HG02623 (cell line): Measurements from ENCODE around the gene DSTYK.
"Not testable (repeated sequence)": the region's sequence is repeated elsewhere in the genome, so short reads cannot be mapped to it uniquely, and the experiment has no call there.

Experiments used
- ATAC-seq: cut with Tn5 transposase; IDR thresholded peaks from one replicate; pipeline ENCODE4 v1.9.1; 2021; ENCODE audit warnings: moderate library complexity; ENCODE audit not compliant: unreplicated experiment

The DSTYK gene

DNA sequence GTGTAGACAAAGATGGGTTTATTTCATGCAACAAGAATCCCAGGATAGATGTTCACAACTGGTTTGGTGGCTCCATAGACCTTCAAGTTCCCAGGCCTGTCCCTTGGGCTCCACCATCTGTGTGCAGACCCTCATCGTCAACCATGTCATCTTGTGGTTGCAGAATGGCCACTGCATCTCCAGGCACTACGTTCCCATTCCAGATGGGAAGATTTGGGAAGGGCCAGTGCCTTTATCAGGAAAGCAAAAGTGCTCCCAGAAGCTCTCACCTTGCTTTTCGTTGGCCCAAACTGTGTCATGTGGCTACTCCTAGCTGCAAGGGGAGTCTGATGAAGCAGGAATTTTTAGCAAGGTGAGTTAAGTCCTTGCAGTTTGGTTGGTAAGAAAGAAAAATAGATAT lies 29.1 kb upstream of the DSTYK start:
- ATAC-seq, result no peak

DNA sequence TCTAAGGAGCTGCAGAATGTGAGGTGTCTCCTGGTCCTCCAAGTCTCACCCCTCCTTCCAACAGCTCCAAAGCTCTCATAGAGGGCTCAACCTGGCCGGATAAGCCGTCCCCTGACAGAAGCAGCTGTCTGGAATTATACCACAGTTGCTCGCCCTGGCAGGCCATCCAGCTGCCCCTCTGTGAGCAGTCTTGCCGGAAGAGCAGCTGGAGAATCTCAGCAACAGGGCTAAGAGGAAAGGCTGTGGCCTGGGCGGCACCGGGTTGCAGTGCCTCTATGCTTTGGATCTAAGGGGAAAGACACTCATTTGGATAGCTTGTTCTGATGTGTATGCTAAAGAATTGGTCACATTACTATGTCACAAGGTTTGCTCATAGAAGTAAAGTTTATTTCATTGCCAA lies 28.6 kb upstream of the DSTYK start:
- no peak for ATAC-seq

DNA sequence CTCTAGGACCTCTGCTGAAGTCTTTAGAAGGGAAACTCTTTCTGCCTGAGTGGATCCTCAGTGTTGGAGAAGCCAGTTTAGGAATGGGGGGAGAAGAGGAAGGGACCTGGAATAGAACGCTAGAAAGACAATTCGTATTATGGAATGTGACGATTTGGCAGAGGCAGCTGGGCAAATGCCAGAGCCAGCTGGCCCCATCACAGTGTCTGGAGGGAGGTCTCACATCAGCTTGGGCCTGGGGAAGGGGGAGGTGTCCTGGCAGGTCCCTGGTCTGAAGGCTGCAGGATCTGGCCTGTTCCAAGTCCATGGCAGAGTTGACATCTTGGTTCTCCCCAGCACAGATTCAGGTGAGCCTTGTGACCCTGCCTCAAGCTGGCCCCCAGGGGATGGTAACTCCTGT lies 27.6 kb upstream of the DSTYK start:
- ATAC-seq, result no peak

DNA sequence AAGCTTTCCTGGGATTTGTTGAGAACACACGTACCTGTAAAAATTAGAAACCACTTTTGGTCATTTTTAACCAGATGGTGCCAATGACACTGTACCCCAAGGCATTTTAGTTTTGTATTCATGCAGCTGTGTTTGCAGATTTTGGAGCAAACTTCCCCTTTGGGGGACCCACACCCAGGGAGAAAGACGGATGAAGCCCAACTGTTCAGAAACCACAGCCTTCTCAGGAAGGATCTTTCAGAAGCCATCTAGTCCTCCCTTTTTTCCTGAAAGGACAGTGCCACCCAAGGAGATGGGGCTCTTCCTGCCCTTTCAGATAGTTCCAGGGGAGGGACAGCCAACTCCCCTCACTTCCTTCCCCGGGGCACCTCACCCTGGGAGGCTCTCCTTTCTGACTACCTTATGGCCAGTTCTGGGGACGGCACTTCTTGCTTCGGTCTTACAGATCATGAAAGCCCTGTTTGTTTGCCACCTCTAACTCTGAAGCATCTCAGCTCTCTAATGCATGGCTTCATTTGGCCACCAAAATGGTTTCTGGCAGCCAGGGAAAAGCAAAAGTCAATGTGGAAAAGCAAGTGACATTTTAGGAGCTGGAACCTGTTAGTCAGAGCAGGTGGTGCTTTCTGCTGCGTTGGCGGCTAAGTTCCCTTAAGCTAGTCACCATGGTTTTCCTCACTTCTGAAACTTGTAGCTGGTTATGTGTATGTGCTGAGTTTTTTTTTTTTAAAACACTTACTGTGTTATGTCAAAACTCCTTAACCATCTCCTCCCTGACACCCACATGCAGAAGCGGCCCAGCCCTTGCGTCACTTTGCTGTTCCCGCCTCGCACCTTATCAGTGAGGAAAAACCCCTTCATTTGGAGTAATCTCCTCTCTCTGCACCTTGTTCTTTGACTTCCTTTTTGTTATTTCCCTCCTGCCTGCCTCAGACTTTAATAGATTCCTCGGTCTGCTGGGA lies 26.3 kb upstream of the DSTYK start:
- ATAC-seq, result no peak

DNA sequence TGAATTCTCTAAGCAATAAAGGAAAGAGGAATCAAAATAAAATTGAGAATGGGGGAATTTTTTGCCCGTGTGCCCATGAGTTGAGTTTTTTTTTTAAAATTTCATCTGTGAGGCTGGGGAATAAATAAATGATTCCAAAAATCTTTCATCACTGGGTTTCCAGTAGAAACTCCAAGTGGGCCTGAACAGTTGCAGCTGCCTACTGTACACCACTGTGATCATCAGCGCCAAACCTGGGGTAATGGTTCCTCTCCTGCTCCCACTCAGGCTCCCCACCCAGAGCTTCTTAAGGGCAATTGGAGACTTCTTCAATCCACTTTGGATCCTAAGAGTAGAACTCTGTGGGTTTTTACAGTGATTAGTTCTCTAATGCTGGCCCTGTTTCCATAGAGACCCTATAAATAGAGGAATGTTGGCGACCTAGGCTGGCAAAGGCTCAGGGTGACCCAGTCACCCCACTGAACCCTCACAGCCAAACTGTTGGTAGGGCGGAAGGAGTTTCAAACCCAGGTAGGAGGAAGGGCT lies 25.5 kb upstream of the DSTYK start:
- no peak for ATAC-seq

DNA sequence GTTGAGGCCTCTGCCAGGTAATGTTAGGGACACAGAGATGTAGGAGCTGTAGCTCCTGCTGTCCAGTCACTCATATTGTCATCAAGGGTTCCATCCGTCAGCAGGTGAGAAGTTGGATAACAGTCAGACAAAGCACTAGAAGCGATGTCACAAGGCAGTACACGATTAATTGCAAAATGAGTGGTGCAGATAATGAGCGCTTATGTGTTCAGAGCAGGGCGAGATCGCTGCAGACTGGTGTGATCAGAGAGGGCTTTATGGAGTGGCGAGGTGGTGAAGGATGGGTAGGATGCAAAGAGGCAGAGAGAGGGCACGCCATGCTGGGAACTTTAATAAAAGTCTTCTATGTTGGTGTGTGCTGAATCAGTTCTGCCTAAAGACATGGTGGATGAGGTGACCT lies 25.0 kb upstream of the DSTYK start:
- ATAC-seq, result no peak

DNA sequence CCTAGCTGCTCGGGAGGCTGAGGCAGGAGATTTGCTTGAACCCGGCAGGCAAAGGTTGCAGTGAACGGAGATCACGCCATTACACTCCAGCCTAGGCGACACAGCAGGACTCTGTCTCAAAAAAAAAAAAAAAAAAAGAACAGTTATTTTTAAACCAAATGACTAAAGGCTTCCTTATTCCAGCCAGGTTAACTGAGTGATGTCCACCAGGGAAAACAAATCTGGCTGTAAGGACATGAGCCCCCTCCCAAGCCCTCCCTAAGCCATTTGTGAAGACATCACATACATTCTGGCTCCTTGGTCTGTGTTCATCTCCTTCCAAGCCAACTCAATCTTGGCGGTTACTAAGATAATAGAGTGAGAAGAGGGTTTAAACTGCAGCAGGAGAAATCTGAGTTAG lies 24.4 kb upstream of the DSTYK start:
- ATAC-seq, result no peak

DNA sequence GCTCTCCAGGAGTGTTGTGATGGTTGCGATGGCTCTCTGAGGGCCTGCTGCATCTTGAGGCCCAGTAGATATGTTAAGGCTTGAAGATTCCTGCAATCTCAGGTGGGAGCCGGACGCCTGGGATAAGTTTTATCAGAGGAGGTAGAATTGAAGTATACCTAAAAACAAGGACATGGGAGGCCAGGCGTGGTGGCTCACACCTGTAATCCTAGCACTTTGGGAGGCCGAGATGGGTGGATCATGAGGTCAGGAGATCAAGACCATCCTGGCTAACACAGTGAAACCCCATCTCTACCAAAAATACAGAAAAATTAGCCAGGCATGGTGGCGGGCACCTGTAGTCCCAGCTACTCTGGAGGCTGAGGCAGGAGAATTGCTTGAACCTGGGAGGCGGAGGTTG lies 22.5 kb upstream of the DSTYK start:
- ATAC-seq, result not testable (repeated sequence)

DNA sequence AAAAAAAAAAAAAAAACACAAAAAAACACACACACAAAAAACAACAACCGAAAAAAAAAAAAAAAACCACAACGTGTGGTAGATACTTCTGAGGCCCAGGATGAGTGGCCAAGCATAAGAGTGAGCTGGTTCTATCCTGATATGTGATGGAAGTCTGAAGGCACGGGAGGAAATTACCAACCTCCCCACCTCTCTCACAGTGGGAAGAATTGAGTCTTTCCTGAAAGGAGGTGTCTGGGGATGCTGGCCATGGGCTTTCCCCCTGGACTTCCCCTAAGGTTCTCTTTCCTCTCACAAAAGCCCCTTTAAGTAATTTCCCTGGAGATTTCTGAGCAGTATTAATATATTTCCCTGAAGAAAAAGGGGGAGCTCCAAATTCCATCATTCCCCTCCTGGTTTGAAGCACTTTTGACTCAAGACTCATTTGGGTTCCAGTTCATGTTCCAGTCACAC lies 21.5 kb upstream of the DSTYK start:
- no peak for ATAC-seq

DNA sequence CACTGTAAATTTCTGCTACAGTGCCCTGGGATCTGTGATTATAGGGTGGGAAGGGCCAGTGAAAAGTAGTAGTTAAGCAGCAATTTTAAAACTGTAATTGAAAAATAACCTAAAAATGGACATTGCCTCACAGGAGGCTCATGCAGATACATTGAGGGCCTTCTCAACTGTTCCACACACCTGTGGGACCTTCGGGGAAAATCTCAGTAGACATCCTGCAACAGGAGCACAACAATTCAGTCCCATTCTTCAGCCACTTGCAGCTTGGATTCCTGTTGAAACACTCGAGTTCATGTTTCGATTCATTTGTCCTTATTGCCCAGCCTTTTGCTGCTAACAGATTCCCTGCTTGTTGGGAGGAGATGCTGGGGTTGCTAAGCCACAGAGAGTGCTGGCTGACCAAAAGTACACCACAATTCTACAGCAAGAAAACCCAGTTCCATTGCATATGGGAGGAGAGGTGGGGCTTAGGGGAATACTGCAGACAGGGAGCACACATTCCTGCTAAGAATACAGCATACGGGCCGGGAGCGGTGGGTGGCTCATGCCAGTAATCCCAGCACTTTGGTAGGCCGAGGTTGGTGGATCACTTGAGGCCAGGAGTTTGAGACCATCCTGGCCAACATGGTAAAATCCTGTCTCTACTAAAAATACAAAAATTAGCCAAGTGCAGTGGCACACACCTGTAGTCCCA lies 20.8 kb upstream of the DSTYK start:
- no peak for ATAC-seq

DNA sequence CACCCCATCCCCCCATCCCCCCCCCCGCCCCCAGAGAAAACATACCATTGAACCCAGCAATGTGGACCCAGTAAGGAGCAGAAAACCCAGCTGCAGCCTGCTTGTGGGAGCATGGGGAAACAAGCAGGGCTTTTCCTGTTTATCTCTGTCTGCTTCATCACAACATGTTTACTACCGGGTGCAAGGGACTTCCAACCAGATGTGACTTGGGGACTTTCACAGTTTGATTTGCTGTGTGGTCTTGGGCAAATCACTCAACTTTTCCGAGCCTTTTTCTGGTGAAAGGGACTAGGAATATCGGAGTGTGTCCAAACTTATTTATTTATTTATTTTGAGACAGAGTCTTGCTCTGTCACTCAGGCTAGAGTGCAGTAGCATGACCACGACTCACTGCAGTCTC lies 19.5 kb upstream of the DSTYK start:
- no peak for ATAC-seq

DNA sequence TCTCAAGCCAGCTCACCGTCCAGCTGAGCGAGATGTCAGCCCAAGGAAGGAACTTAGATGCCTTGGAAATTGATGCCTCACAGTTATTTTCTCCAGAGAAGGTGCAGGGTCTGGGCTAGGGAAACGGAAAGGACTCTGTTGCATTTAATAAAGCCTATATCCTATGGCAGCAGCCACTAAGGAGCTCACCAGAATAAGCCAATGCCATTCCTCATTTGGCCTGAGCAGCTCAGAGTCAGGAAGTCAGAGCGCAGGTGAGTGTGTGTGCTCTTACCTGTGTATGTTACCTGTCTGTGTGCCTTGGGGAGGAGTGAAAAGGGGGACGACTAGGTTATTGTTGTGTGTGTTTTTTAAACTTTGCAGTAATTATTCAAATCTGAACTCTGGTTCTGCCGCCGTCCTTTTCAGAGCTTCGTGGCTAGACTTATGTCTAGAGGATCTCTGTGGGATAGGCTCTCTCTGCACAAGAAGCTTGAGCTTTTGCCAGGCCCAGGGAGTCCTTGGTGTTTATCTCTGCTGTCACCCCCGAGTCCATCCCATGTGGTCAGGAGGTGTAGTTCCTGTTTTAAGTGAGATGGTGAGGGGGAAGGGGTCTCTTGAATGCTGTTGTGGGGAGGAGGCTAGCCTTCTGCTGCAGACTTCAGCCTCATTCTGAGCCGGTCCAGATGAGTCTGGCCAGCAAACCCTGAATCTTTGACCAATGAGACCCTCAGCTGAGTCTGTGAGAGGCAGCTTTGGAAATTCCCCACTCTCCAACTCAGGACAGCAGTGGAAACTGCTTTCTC lies 18.6 kb upstream of the DSTYK start:
- ATAC-seq, result no peak

DNA sequence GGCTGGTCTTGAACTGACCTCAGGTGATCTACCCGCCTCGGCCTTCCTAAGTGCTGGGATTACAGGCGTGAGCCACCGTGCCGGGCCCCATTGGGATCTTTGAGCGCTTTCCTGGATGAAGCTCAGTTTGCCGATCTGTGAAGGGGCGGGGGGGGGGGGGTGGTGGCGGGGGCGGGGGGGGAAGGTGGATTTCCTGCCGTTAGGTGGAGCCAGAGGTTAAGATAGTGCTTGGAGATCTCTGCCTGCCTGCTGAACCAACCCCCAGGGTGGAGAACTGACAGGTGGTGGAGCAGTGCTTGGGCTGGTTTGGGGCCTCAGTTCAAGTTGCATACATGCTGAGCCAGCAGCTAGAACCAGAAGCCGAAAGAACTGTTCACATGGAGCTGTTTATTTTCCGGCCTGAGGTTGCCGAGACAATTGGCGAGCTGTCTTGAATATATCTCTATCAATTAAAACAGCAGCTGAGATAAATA lies 17.9 kb upstream of the DSTYK start:
- ATAC-seq, result no peak

DNA sequence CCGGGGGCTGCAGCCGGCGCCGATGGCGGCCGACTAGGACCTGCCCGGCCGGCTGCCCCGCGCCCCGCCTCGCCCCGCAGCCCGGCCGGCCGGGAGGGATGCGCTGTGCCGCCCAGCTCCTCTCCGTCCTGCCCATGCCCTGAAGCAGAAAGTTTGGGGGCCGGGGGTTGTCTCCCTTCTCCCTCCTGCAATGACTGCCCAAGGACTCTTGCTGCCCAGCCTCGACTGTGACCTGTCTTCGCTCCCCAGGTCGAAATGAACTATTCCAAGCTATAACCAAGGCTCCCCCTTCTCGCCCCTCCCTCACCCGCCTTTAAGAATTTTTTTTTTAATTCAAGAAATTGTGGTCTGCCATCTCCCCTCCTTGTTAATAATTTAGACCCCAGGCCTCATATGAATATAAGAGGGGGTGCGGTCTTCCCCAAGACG lies 16.6 kb upstream of the DSTYK start:
- ATAC-seq, result no peak

DNA sequence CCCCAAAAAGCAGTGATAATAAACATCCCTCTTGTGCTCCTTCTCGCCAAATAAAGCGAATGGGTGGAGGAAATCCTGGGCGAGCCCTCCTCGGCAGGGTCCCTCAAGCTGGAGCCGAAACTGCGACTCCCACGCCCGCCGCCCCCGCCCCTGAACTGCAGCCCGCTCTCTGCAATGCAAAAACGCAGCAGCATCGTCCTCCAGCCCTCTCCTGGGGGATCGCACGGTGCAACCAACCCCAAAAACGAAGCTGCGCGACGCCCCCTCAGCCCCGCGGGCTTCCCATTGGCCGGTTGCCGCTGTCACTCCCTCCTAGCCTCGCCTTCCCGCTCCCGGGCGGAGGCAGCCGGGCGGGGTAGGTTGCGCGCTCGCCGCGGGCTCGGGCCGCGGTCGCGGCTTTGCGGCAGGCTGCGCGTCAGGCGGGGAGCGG lies 16.1 kb upstream of the DSTYK start, which contains the start of gene TMCC2:
Gene TMCC2 (plus strand): TSS at position 363 of the 430 bp plus-strand sequence. CDS start 619 bp downstream, outside the sequence.
- no peak for ATAC-seq

DNA sequence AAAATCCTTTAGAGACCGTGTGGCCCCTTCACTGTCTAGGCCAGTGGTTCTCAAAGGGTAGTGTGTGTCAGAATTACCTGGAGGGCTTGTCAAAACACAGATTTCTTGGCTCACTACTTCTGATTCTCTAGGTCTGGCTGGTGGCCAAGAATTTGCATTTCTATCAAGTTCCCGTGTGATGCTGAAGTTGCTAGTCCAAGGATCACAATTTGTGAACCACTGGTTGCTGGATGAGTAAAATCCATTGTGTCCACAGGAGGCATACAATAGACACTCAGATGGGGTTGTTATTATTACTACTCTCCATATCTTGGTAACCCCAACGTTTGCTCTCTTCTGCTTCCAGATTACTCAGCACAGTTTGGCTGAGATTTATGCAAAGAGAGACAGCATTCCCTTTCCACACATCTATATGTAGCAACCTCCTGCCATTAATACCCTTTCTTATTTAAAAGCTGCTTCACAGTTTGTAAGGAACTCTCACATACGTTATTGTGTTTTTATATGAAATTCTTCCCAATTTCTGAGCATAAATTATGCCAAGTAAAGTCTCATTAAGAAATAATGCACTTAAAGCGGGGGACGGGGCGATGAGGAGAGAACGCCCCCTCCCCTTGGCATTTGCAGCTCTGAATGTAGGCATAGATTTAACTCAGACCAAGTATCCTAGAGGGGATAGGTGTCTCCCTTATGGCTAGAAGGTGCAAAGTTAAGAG lies 15.5 kb upstream of the DSTYK start:
- no peak for ATAC-seq

DNA sequence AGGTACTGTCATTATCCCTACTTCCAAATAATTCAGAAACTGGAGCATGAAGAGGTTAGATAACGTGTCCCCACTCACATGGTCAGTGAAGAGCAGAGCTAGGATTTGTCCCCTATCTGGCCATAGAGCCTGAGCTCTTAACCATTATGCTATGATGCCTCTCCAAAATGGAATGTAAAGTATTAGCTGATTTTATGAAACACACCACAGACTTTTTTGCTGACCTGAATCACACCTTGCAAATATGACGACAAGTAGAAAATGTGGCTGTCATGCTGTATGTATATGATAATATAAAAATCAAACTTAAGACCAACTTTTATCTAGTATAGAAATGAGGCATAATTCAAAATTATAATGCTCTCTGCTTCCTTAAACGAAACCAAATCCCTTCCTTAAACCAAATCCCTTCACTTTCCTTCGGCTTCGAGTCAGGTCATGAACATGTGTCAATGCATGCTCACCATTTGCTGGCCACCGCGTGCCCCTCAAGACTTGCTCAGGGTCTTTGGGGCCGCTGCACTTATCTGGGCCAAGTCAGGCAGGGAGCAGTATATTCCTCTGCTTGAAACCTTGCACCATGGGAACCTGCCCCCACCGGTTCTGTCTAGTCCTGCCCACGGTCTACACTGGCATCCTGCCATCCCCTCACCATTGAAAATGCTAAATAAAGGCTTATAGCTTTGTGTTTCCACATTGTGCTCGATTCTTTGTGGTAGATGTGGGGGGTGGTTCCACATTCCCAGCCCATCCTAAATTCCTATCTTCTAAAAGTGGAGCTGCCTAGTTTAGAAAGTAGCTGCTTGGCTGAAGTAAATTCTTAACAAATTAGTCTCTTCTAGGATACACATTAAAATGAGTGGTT lies 14.6 kb upstream of the DSTYK start:
- no peak for ATAC-seq

DNA sequence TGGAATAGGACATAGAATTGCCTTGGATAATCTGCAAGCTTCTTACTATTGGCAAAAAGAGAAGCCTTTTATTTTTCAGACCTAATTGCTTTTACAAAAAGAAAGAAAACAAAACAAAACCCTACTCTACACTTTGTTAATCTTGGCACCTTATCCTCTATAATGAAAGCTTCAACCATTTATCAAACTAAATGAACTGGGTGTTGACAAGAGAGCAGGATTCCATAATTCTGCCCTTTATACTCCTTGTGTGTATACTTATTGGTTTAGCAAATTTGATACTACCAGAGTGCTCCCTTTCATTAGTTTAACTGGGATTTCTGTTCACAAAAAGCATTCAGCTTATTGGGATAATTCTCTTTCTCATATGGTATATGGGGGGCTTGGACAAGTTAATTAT lies 13.2 kb upstream of the DSTYK start:
- ATAC-seq, result no peak

DNA sequence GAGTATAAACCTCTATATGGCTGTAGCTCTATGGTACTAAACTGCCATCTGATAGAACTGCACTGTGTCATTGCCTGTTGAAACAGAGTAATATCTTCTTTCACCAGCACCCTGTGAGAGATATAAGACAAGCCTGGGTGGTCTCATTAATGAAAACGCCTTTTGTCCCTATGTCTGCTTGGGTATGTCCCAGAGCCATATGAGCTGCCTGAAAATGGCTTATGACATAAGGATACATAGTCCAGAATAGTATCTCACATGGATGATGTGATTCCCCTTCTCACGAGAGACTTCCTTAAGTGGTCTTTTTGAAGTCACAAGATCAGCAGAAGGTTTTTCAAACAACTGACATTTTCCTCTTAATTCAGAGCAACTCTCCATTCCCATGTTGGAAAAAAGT lies 8.9 kb upstream of the DSTYK start:
- no peak for ATAC-seq
